ENCODE measurements around the gene IGSF8. TPM values are rescaled to one million over a fixed set of nuclear protein-coding genes. Genes with fewer than 3 reads are reported as not detected.

The IGSF8 gene
- total RNA-seq, 1 experiment from 2014 or later: 56.2 TPM

GRCh38 chr1:160094291-160094625 is 4.2 kb downstream of the IGSF8 start:
- no peaks in the 10 kb centered on the region for H3K9me3 Mint-ChIP-seq
- Histone ChIP-seq H3K23ac (ENCODE audit: insufficient read length, low read depth, low read length) (no peak overlapping the region), H4K20me1 (ENCODE audit: control insufficient read depth, insufficient read depth, insufficient read length) (no peaks in the 10 kb centered on the region), H3K56ac (ENCODE audit: insufficient read length, low read depth, low read length) (no peak overlapping the region), H3K9ac (ENCODE audit: extremely low read depth, insufficient read length, low read length) (no peak overlapping the region), H3K4me1 (ENCODE audit: insufficient read depth, low read length) (peaks cover 19% of the 10 kb centered on the region), H3T11ph (ENCODE audit: low read length) (no peak overlapping the region), H3K18ac (ENCODE audit: insufficient read length, low read depth, low read length) (no peak overlapping the region), H3K9me3 (ENCODE audit: control insufficient read depth, low read depth, low read length) (no peaks in the 10 kb centered on the region), H4K8ac (replicated peaks; ENCODE audit: insufficient read length, low read depth, low read length) (no peak overlapping the region), H4K5ac (ENCODE audit: insufficient read length, low read depth, low read length) (no peak overlapping the region), H2AK5ac (ENCODE audit: insufficient read length, low read length) (no peak overlapping the region), H3K23me2 (ENCODE audit: insufficient read length, low read depth, low read length, poor library complexity, severe bottlenecking) (peaks cover 11% of the 10 kb centered on the region), H3K27me3 (ENCODE audit: insufficient read depth, low read length) (no peaks in the 10 kb centered on the region), H2BK20ac (ENCODE audit: low read depth, low read length, poor library complexity, severe bottlenecking) (no peak overlapping the region), H3K4me2 (ENCODE audit: insufficient read depth, insufficient read length, low read length) (no peak overlapping the region), H2AFZ (ENCODE audit: low read length) (no peak overlapping the region), H4K91ac (ENCODE audit: insufficient read length, low read depth, low read length) (no peak overlapping the region), H3K27ac (ENCODE audit: insufficient read length, low read depth, low read length) (no peak overlapping the region), H2BK12ac (ENCODE audit: insufficient read length, low read depth, low read length) (no peak overlapping the region), H3K79me1 (ENCODE audit: insufficient read depth, low read depth, low read length, poor library complexity, severe bottlenecking) (no peaks in the 10 kb centered on the region), H3K79me2 (ENCODE audit: insufficient read depth, low read length) (peaks cover 3% of the 10 kb centered on the region; the same call in 1 of the 2 replicates), H3K4ac (ENCODE audit: low read depth, low read length) (no peak overlapping the region), H2BK120ac (ENCODE audit: low read depth, low read length, poor library complexity, severe bottlenecking) (no peak overlapping the region), H2BK15ac (ENCODE audit: low read depth, low read length) (no peak overlapping the region), H3K14ac (ENCODE audit: insufficient read depth, low read length) (no peak overlapping the region), H2BK5ac (ENCODE audit: insufficient read length, low read length) (no peak overlapping the region)
- peaks cover 10 to 36% (median 31%) of the 10 kb centered on the region in 3 experiments for H3K36me3 Mint-ChIP-seq (ENCODE audit: insufficient read depth in 1 of 3, low read depth in 3 of 3)
- WGBS (ENCODE audit: extremely low coverage, insufficient read length, low lambda C conversion rate): no CpG with 5 or more reads among the region's 4 CpGs
- H3K4me1 Mint-ChIP-seq: peaks cover 35 to 39% of the 10 kb centered on the region in 2 experiments
- no peak for DNase-seq
- no peak overlapping the region for H3K4me3 Mint-ChIP-seq
- TF ChIP-seq CTCF (conservative IDR thresholded peaks at IDR 0.05): no peak
- H3K27me3 Mint-ChIP-seq (ENCODE audit: low read depth): no peaks in the 10 kb centered on the region; the same call in 1 of the 2 replicates
- 0 out of 7 replicates have a peak overlapping the region, but pooled peaks of 1 of the 3 experiments have one; percentile 5 for H3K27ac Mint-ChIP-seq

All from H9 (cell line).